Neural progenitor cell (in vitro differentiated cells): ENCODE data around the gene MMP17. TPM values are rescaled to one million over a fixed set of nuclear protein-coding genes. Genes with fewer than 3 reads are reported as not detected.
A peak's percentile ranks its signal among the peaks of the same experiment; 100 is the strongest.

ENCODE experiments used
- DNase-seq: peaks from one replicate; pipeline ENCODE4 v3.0.0-alpha.2; 2016; ENCODE audit warnings: low spot score
- H2AFZ ChIP-seq: fragments of 200-600 bp; sonication (generic); replicated peaks from 2 replicates; pipeline ENCODE4 v1.6.1; 2016; ENCODE audit warnings: antibody characterized with exemption
- H3F3A ChIP-seq: fragments of 200-600 bp; sonication (generic); 2 replicates; pipeline ENCODE4 v1.6.1; 2016; ENCODE audit warnings: antibody characterized with exemption, low read depth
- H3K27ac ChIP-seq: fragments of 200-600 bp; sonication (generic); 2 replicates; pipeline ENCODE4 v1.5.1; 2016; ENCODE audit warnings: mild to moderate bottlenecking
- H3K27me3 ChIP-seq: fragments of 200-600 bp; sonication (generic); 2 replicates; pipeline ENCODE4 v1.6.1; 2016; ENCODE audit warnings: mild to moderate bottlenecking, moderate library complexity
- H3K36me3 ChIP-seq: fragments of 200-600 bp; sonication (generic); 2 replicates; pipeline ENCODE4 v1.5.1; 2016
- H3K4me1 ChIP-seq: fragments of 200-600 bp; sonication (generic); 2 replicates; pipeline ENCODE4 v1.6.1; 2016; ENCODE audit warnings: mixed run types
- H3K4me2 ChIP-seq: fragments of 200-600 bp; sonication (generic); 2 replicates; pipeline ENCODE4 v1.6.1; 2016
- H3K4me3 ChIP-seq: fragments of 200-600 bp; sonication (generic); 2 replicates; pipeline ENCODE4 v1.5.1; 2016
- H3K79me2 ChIP-seq: fragments of 200-600 bp; sonication (generic); 2 replicates; pipeline ENCODE4 v1.6.1; 2016; ENCODE audit warnings: low read depth
- H3K9ac ChIP-seq: fragments of 200-600 bp; sonication (generic); 2 replicates; pipeline ENCODE4 v1.6.1; 2016
- H3K9me3 ChIP-seq: fragments of 200-600 bp; sonication (generic); 2 replicates; pipeline ENCODE4 v1.5.1; 2016; ENCODE audit warnings: low read depth
- H4K20me1 ChIP-seq: fragments of 200-600 bp; sonication (generic); 2 replicates; pipeline ENCODE4 v1.6.1; 2016; ENCODE audit warnings: low read depth
- H3K27ac Mint-ChIP-seq: 3 replicates; pipeline ENCODE4 v1.8.0; 2021; ENCODE audit warnings: mixed read lengths
- H3K27me3 Mint-ChIP-seq: 2 replicates; pipeline ENCODE4 v1.8.0; 2022; ENCODE audit warnings: low read depth, mild to moderate bottlenecking, inconsistent platforms, moderate library complexity, mixed read lengths; ENCODE audit not compliant: insufficient read depth
- H3K36me3 Mint-ChIP-seq: 3 replicates; pipeline ENCODE4 v1.8.0; 2021; ENCODE audit warnings: mixed read lengths
- H3K4me1 Mint-ChIP-seq: 3 replicates; pipeline ENCODE4 v1.8.0; 2021; ENCODE audit warnings: mixed read lengths
- H3K4me3 Mint-ChIP-seq: 3 replicates; pipeline ENCODE4 v1.8.0; 2021; ENCODE audit warnings: mild to moderate bottlenecking, moderate library complexity, mixed read lengths
- H3K9me3 Mint-ChIP-seq: 3 replicates; pipeline ENCODE4 v1.8.0; 2020; ENCODE audit warnings: mixed read lengths
- CTCF ChIP-seq: fragments of 200-600 bp; sonication (generic); IDR thresholded peaks from 2 replicates; pipeline ENCODE4 v1.5.1; 2017; ENCODE audit warnings: antibody characterized with exemption, mild to moderate bottlenecking
- EZH2 ChIP-seq: fragments of 200-600 bp; sonication (generic); IDR thresholded peaks from 2 replicates; pipeline ENCODE4 v1.6.1; 2017; ENCODE audit warnings: antibody characterized with exemption, mild to moderate bottlenecking, moderate library complexity
- EZH2phosphoT487 ChIP-seq: fragments of 200-600 bp; sonication (generic); IDR thresholded peaks from 2 replicates; pipeline ENCODE4 v1.6.1; 2017; ENCODE audit warnings: antibody characterized with exemption
- total RNA-seq: library from RNA; depleted of rRNA; stranded (reverse); fragments of >200 nt; gene quantifications from 2 replicates; pipeline ENCODE4 v1.2.3, GENCODE V29; 2015; ENCODE audit warnings: low replicate concordance

MMP17 gene
- total RNA-seq, 1 donor from 2014 or later = 2.1 TPM

GRCh38 chr12:131824450-131824849 is 3.7 kb upstream of the MMP17 start:
- Histone ChIP-seq H4K20me1 (peaks cover 7% of the 10 kb centered on the region), H3K27me3 (peaks cover 36% of the 10 kb centered on the region), H3K9ac (no peak overlapping the region), H3K4me3 (no peak overlapping the region), H3K36me3 (no peaks in the 10 kb centered on the region), H2AFZ (no peak overlapping the region), H3K4me1 (peaks cover 8% of the 10 kb centered on the region), H3K4me2 (no peak overlapping the region), H3K27ac (no peak overlapping the region), H3K9me3 (no peaks in the 10 kb centered on the region), H3K79me2 (no peaks in the 10 kb centered on the region), H3F3A (peaks cover 10% of the 10 kb centered on the region)
- H3K4me1 Mint-ChIP-seq = peaks cover 9% of the 10 kb centered on the region
- no peak for DNase-seq
- H3K27ac Mint-ChIP-seq = no peak overlapping the region
- no peak overlapping the region for H3K4me3 Mint-ChIP-seq
- H3K27me3 Mint-ChIP-seq = peaks cover 29% of the 10 kb centered on the region
- TF ChIP-seq EZH2 (no peak), EZH2phosphoT487 (no peak), CTCF (no peak)
- no peaks in the 10 kb centered on the region for H3K36me3 Mint-ChIP-seq
- H3K9me3 Mint-ChIP-seq = no peaks in the 10 kb centered on the region

GRCh38 chr12:131825146-131825892 is 2.9 kb upstream of the MMP17 start:
- Histone ChIP-seq H3K79me2 (no peaks in the 10 kb centered on the region), H2AFZ (no peak overlapping the region), H3K9ac (no peak overlapping the region), H3K36me3 (no peaks in the 10 kb centered on the region), H3K9me3 (no peaks in the 10 kb centered on the region), H3K4me2 (no peak overlapping the region), H3K4me1 (peaks cover 9% of the 10 kb centered on the region), H3K4me3 (no peak overlapping the region), H3K27ac (no peak overlapping the region), H3K27me3 (peaks cover 44% of the 10 kb centered on the region), H4K20me1 (peaks cover 11% of the 10 kb centered on the region), H3F3A (peaks cover 10% of the 10 kb centered on the region)
- Mint-ChIP-seq H3K27ac (no peak overlapping the region), H3K36me3 (no peaks in the 10 kb centered on the region), H3K4me1 (peaks cover 10% of the 10 kb centered on the region), H3K4me3 (no peak overlapping the region), H3K27me3 (peaks cover 28% of the 10 kb centered on the region), H3K9me3 (no peaks in the 10 kb centered on the region)
- DNase-seq = no peak
- TF ChIP-seq EZH2 = no peak
- no peak for TF ChIP-seq EZH2phosphoT487
- TF ChIP-seq CTCF = no peak

- Mint-ChIP-seq H3K27me3 (peaks cover 32% of the 10 kb centered on the region), H3K27ac (peak overlapping the region; percentile 86), H3K4me1 (peaks cover 13% of the 10 kb centered on the region), H3K4me3 (peak overlapping the region; percentile 70), H3K9me3 (no peaks in the 10 kb centered on the region), H3K36me3 (no peaks in the 10 kb centered on the region)
- Histone ChIP-seq H3K4me3 (no peak overlapping the region), H3K27ac (no peak overlapping the region), H3K9me3 (no peaks in the 10 kb centered on the region), H3K9ac (no peak overlapping the region), H3K79me2 (no peaks in the 10 kb centered on the region), H3K36me3 (no peaks in the 10 kb centered on the region), H3F3A (peaks cover 20% of the 10 kb centered on the region), H2AFZ (no peak overlapping the region), H3K4me2 (no peak overlapping the region), H3K4me1 (peaks cover 13% of the 10 kb centered on the region), H4K20me1 (peaks cover 11% of the 10 kb centered on the region), H3K27me3 (peaks cover 54% of the 10 kb centered on the region)
- no peak for DNase-seq
- TF ChIP-seq CTCF (no peak), EZH2 (no peak), EZH2phosphoT487 (no peak)
Measured at GRCh38 chr12:131826097-131826928, 1.9 kb upstream of the MMP17 start.
